Natural killer cell (primary cell): ENCODE results near the gene SPG11. TPM values are rescaled to one million over a fixed set of nuclear protein-coding genes. Genes with fewer than 3 reads are reported as not detected.

Source experiments
- ATAC-seq, 3 donors: fragments of 150-1000 bp in 2 of 3; fragments of 200-7000 bp in 1 of 3; cut with Tn5 transposase; 1 replicate in 1 of 3; 2 replicates in 2 of 3; pipeline ENCODE4 v1.10.0; 2021; ENCODE audit warnings: mild to moderate bottlenecking in 2 of 3, moderate library complexity in 2 of 3
- DNase-seq, 2 donors: peaks; one replicate each; pipeline versions ENCODE4 v3.0.0 to v3.0.0-alpha.2; 2013 to 2021; ENCODE audit warnings: mixed read lengths in 1 of 2
- H3K27ac ChIP-seq: one replicate; pipeline ENCODE4 v1.5.1; 2013; ENCODE audit warnings: mild to moderate bottlenecking, low read length
- H3K27me3 ChIP-seq: one replicate; pipeline ENCODE4 v1.6.1; 2013; ENCODE audit warnings: low read length; ENCODE audit not compliant: control insufficient read depth, insufficient read depth
- H3K36me3 ChIP-seq: one replicate; pipeline ENCODE4 v1.6.1; 2013; ENCODE audit warnings: low read length; ENCODE audit not compliant: control insufficient read depth, insufficient read depth
- H3K4me1 ChIP-seq: one replicate; pipeline ENCODE4 v1.6.1; 2013; ENCODE audit warnings: low read length; ENCODE audit not compliant: control insufficient read depth, insufficient read depth
- H3K4me3 ChIP-seq: one replicate; pipeline ENCODE4 v1.5.1; 2013; ENCODE audit warnings: low read length
- H3K9me3 ChIP-seq: one replicate; pipeline ENCODE4 v1.6.1; 2013; ENCODE audit warnings: low read length; ENCODE audit not compliant: control insufficient read depth, insufficient read depth
- H3K27ac Mint-ChIP-seq, 2 donors: one replicate each; pipeline ENCODE4 v1.8.0; 2022; ENCODE audit warnings: mild to moderate bottlenecking in 2 of 2, mixed read lengths in 2 of 2, moderate library complexity in 1 of 2
- H3K27me3 Mint-ChIP-seq, 2 donors: one replicate each; pipeline ENCODE4 v1.8.0; 2022; ENCODE audit warnings: low read depth in 2 of 2, mixed read lengths in 2 of 2
- H3K36me3 Mint-ChIP-seq: one replicate; pipeline ENCODE4 v1.8.0; 2022; ENCODE audit warnings: mixed read lengths
- H3K4me1 Mint-ChIP-seq, 2 donors: one replicate each; pipeline ENCODE4 v1.8.0; 2022; ENCODE audit warnings: mixed read lengths in 2 of 2
- H3K4me3 Mint-ChIP-seq: one replicate; pipeline ENCODE4 v1.8.0; 2022; ENCODE audit warnings: mild to moderate bottlenecking, moderate library complexity, mixed read lengths
- H3K9me3 Mint-ChIP-seq, 2 donors: one replicate each; pipeline ENCODE4 v1.8.0; 2022; ENCODE audit warnings: mixed read lengths in 2 of 2
- CTCF ChIP-seq: fragments of 200-600 bp; IDR thresholded peaks from one replicate; pipeline ENCODE4 v1.8.0; 2022; ENCODE audit warnings: antibody characterized with exemption
- WGBS: methylation state at CpG from one replicate; pipeline ENCODE4 v1.1.7; 2013; ENCODE audit warnings: missing lambda C conversion rate; ENCODE audit not compliant: insufficient coverage; 5-methylcytosine and 5-hydroxymethylcytosine counted together
- intact Hi-C: fragments of 100-400 bp; cut with micrococcal nuclease; formaldehyde crosslinking; loops from one replicate; pipeline ENCODE4 v1.14.2; 2022
- total RNA-seq, 4 donors: library from RNA; stranded (reverse); fragments of 120-200 nt in 1 of 4; gene quantifications; one replicate each; pipeline versions ENCODE4 v1.2.3 to v1.2.4, GENCODE V29; 2013 to 2022

SPG11 gene
- total RNA-seq, 3 donors from 2014 or later (not counting 1 experiment from before 2014, with no cell fraction given), result 123 to 154 (median 153) TPM

- no peaks in the 10 kb centered on the region for H3K27me3 ChIP-seq
- no peaks in the 10 kb centered on the region for H3K9me3 ChIP-seq
- Mint-ChIP-seq H3K36me3 (peaks cover 36% of the 10 kb centered on the region), H3K4me1 (no peaks in the 10 kb centered on the region), H3K9me3 (no peaks in the 10 kb centered on the region), H3K27ac (peak overlapping the region in 1 of 2 donors; percentile 63), H3K27me3 (no peaks in the 10 kb centered on the region), H3K4me3 (no peak overlapping the region)
- ATAC-seq (no peak), DNase-seq (no peak)
- no peak for TF ChIP-seq CTCF
- H3K4me3 ChIP-seq, result no peak overlapping the region
- H3K27ac ChIP-seq, result no peak overlapping the region
- H3K4me1 ChIP-seq, result no peaks in the 10 kb centered on the region
- WGBS, result 91% methylated on average over 2 of the region's 2 CpGs
- H3K36me3 ChIP-seq, result peaks cover 72% of the 10 kb centered on the region
- intact Hi-C loops, result no loop called here
Observed at GRCh38 chr15:44603126-44603525, 60.3 kb downstream of the SPG11 start.

GRCh38 chr15:44598892-44599291, 64.6 kb downstream of the SPG11 start:
- DNase-seq, result no peak
- ATAC-seq, result no peak
- H3K27ac ChIP-seq, result no peak overlapping the region
- Mint-ChIP-seq H3K27ac (peak overlapping the region; percentile 22 to 54), H3K27me3 (no peaks in the 10 kb centered on the region), H3K36me3 (peaks cover 27% of the 10 kb centered on the region), H3K4me1 (no peaks in the 10 kb centered on the region), H3K9me3 (no peaks in the 10 kb centered on the region), H3K4me3 (no peak overlapping the region)
- H3K4me3 ChIP-seq, result no peak overlapping the region
- H3K36me3 ChIP-seq, result peaks cover 67% of the 10 kb centered on the region
- H3K4me1 ChIP-seq, result no peaks in the 10 kb centered on the region
- no peaks in the 10 kb centered on the region for H3K9me3 ChIP-seq
- WGBS, result 62% methylated on average over 3 of the region's 5 CpGs
- intact Hi-C loops, result no loop called here
- no peak for TF ChIP-seq CTCF
- no peaks in the 10 kb centered on the region for H3K27me3 ChIP-seq

- H3K36me3 ChIP-seq, result peaks cover 66% of the 10 kb centered on the region
- ATAC-seq, result no peak
- intact Hi-C loops, result no loop called here
Observed at GRCh38 chr15:44598066-44598465, 65.4 kb downstream of the SPG11 start.

More at GRCh38 chr15:44598066-44598465, 65.4 kb downstream of the SPG11 start:
- no peak overlapping the region for H3K4me3 Mint-ChIP-seq
- H3K27me3 ChIP-seq, result no peaks in the 10 kb centered on the region
- no peak overlapping the region for H3K4me3 ChIP-seq
- no peak for DNase-seq
- H3K9me3 ChIP-seq, result no peaks in the 10 kb centered on the region
- H3K4me1 Mint-ChIP-seq, result no peaks in the 10 kb centered on the region
- no peaks in the 10 kb centered on the region for H3K4me1 ChIP-seq
- no peak overlapping the region for H3K27ac ChIP-seq
- WGBS, result 77% methylated on average over 1 of the region's 1 CpG
- no peaks in the 10 kb centered on the region for H3K27me3 Mint-ChIP-seq
- peak overlapping the region; percentile 22 to 54 for H3K27ac Mint-ChIP-seq
- no peaks in the 10 kb centered on the region for H3K9me3 Mint-ChIP-seq
- peaks cover 22% of the 10 kb centered on the region for H3K36me3 Mint-ChIP-seq
- no peak for TF ChIP-seq CTCF
